ENCODE measurements around the gene RILPL2.

- TF ChIP-seq CTCF (IDR thresholded peaks at IDR 0.05) (no peak), POLR2AphosphoS5 (IDR thresholded peaks at IDR 0.05) (peak in 1 of 2 donors; percentile 3)
These were observed 46.7 kb downstream of the RILPL2 start for GRCh38 chr12:123389560-123390351.

All from esophagus muscularis mucosa (tissue), 3 donors.